NCI-H1092 (cell line): ENCODE results near the gene OR5AK2.
"Not testable (repeated sequence)": the region's sequence is repeated elsewhere in the genome, so short reads cannot be mapped to it uniquely, and the experiment has no call there.

Experiments
- DNase-seq: peaks from one replicate; lab custom pipeline; 2025; lab: John Stamatoyannopoulos, UW

The OR5AK2 gene, protein sequence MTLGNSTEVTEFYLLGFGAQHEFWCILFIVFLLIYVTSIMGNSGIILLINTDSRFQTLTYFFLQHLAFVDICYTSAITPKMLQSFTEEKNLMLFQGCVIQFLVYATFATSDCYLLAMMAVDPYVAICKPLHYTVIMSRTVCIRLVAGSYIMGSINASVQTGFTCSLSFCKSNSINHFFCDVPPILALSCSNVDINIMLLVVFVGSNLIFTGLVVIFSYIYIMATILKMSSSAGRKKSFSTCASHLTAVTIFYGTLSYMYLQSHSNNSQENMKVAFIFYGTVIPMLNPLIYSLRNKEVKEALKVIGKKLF

DNA sequence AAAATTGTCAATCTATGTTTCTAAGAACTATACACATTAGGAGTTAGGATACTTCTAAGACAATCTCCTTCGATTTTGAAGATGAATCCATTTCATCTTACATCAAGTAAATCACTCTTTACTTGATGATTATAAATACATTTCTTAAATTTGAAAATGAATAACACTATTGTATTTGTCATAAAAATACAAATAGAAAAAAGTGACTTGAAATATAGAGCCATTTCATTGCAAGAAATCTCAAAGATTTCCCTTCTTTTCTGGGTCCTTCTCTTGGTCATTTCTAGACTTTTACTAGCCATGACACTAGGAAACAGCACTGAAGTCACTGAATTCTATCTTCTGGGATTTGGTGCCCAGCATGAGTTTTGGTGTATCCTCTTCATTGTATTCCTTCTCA is at the start of gene OR5AK2:
Gene OR5AK2 (plus strand): TSS at position 301 of the 400 bp plus-strand sequence. CDS start 0 bp downstream, at position 301.
- DNase-seq = no peak

DNA sequence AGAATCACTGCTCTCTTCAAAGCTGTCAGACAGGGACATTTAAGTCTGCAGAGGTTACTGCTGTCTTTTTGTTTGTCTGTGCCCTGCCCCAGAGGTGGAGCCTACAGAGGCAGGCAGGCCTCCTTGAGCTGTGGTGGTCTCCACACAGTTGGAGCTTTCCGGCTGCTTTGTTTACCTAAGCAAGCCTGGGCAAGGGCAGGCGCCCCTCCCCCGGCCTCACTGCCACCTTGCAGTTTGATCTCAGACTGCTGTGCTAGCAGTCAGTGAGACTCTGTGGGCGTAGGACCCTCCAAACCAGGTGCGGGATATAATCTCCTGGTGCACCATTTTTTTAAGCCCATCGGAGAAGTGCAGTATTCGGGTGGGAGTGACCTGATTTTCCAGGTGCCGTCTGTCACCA is 43.2 kb upstream of the OR5AK2 start:
- not testable (repeated sequence) for DNase-seq

DNA sequence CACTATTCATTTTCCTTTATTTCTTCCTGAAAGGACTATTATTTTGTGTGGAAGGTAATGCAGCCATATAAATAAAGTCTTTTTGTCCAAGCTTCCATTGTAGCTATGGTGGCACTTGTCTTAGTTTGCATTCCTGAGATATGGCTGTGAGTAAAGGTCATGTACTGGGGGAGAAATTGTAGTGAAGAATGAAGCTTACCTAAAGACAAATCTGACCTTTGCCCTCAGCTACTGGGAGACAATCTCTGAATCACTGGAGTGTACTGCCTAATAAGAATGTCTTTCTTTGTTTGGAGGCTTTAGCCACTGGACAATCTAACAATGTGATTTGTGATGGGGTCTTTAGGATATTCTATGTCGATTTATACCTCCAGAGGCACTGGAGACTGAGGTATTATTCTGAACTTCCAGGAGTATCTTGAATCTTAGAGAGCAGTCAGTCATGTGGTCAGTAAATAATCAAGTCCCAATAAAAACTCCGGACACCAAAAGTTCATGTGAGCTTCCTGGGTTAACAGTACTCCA is 39.7 kb upstream of the OR5AK2 start:
- DNase-seq = no peak

DNA sequence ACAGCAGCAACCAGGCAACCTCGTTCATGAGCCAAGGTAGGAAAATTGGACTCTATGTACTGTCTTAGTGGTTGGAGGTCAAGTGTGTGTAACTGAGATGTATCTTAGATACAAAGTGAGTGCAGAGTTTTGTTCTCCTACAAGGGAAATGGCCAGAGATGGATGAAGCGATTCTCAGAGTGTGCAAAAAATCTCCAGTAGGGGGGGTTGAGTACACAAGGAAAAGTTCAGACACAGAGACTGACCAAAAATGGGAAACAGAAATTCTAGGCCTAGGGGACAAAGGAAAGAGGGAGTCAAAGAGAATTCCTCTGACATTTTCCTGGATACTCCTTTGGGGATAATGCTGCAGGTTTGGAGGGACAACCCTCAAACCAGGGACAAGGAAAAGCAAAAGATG is 38.2 kb upstream of the OR5AK2 start:
- no peak for DNase-seq

DNA sequence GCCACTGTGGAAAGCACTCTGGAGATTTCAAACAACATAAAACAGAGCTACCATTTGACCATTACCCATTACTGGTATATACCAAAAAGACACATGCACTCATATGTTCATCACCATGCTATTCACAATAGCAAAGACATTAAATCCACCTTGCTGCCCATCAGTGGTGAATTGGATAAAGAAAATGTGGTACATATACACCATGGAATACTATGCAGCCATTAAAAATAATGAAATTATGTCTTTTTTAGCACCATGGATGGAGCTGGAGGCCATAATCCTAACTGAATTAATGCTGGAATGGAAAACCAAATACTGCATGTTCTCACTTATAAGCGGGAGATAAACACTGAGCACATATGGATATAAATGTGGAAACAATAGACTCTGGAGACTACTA is 34.8 kb upstream of the OR5AK2 start:
- not testable (repeated sequence) for DNase-seq

DNA sequence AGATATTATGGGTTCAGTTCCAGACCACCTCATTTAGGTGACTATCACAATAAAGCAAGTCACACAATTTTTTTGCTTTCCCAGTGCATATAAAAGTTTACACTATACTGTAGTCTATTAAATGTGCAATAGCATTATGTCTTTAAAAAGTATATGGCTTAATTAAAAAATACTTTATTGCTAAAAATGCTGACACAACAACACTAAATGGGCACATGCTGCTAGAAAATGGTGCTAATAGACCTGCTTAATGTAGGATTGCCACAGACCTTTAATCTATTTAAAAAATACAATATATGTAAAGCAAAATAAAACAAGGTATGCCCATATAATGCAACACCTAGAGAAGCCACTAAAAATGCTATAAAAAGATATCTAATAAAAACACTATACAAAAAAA is 27.1 kb upstream of the OR5AK2 start:
- no peak for DNase-seq

DNA sequence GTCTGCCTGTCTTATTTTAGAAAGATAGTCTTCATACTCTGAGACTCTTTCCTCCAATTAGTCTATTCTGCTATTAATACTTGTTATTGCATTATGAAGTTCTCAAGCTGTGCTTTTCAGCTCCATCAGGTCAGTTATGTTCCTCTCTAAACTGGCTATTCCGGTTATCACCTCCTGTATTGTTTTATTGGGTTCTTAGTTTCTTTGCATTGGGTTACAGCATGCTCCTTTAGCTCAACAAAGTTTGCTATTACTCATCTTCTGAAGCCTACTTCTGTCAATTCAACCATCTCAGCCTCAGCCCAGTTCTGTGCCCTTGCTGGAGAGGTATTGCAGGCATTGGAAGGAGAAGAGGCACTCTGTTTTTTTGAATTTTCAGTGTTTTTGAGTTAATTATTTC is 21.0 kb upstream of the OR5AK2 start:
- no peak for DNase-seq

DNA sequence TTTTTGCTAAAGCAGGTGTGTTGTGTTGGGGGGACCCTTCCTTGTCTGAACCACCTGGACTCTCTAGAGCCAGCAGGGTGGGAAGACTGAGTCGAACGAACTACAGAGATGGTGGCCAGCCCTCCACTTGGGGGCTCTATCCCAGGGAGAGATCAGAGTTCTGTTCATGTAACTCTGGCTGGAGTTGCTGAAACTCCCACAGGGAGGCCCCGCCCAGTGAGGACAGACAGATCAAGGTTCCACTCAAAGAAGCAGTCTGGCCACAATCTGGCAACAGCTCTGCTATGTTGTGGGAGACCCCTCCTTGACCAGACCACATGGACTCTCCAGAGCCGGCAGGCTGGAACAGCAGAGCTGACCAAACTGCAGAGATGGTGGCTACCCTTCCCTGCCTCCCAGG is 20.2 kb upstream of the OR5AK2 start:
- no peak for DNase-seq

DNA sequence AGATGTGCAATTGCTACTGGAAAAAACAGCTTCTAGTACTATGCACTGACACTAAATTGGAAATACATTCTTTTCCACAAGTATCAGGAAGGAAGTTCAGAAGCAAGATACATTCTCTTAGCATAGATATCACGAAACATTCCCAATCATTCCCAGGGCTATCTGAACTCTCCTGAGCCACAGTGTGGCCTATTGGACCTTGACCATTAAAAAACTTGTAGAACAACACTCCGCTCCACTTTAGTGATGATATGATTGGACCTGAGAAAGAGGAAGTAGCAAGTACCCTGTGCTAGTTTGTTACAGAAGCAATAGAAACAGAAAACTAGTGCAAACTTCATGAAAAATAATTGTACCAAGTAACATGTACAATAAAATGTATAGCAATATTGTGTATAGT is 11.4 kb upstream of the OR5AK2 start:
- no peak for DNase-seq

DNA sequence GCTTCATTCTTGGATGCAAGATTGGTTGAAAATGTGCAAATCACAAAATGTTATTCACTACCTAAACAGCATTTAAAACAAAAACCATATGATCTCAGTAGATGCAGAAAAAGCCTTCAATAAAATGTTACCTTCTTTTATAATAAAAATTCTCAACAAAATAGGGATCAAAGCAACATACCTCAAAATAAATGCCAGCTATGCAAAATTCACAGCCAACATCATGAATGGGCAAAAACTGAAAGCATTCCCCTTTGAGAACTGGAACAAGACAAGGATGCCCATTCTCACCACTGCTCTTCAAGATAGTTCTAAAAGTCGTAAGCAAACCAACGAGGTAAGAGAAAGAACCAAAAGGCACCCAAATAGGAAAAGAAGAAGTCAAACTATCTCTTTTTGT is 2.0 kb downstream of the OR5AK2 start:
- DNase-seq = no peak

DNA sequence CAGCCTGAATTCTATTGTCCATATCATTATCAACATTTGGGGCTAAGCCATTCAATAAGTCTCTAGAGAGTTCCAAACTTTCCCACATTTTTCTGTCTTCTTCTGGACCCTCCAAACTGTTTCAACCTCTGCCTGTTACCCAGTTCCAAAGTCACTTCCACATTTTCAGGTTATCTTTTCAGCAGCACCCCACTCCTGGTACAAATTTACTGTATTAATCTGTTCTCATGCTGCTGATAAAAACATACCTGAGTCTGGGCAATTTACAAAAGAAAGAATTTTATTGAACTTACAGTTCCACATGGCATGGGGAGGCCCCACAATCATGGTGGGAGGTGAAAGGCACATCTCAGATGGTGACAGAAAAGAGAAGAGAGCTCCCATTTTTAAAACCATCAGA is 5.8 kb downstream of the OR5AK2 start:
- DNase-seq = no peak

DNA sequence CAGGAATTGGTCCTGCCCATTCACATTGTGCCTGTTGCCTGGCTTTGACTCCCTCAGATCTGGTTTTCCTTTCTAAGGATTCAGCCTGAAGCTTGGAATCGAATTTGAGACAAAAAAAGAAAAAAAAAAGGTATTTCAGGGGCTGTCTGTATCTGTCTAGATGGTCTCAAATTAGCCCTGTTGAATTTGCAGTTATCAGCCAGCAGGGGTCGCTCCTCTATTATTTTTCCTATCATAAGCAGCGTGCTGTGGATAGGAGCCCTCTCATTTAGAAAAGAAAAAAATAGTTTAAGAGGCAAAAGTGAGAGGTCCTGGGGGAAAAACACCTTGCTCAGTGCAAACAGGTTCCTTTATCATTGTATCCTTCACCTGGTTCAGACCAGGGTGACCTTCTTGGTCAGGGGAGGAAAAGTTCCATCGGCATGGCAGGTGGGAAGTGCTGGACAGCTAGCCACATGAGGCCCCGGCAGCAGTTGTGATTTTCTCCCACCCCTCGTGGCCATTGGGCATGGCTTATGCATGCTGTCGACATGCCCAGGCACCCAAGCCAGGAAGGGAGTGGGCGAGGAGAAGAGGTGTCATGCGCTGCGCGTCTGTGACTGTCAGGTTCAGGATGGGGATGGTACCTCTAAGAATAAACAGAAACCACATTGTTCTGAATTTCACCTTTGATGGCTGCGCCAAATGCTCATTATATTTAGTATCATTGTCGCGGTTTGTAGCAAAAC is 13.1 kb downstream of the OR5AK2 start:
- no peak for DNase-seq

DNA sequence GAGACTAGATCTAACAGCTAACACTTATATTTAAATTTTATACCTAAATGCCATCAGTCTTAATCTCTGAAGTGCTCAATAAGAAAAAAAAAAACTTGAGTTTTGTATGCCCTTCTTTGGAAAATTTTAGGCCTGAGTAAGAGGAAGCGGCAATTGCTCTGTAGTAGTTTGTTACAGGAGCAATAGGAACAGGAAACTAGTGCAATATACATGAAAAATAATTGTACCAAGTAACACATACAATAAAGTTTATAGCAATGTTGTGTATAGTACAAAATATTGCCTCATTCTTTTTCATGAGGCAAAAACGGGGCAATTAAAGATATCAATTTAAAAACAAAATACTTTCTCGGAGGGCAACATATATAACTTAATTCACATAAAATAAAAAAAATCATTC is 19.7 kb downstream of the OR5AK2 start:
- DNase-seq = no peak

DNA sequence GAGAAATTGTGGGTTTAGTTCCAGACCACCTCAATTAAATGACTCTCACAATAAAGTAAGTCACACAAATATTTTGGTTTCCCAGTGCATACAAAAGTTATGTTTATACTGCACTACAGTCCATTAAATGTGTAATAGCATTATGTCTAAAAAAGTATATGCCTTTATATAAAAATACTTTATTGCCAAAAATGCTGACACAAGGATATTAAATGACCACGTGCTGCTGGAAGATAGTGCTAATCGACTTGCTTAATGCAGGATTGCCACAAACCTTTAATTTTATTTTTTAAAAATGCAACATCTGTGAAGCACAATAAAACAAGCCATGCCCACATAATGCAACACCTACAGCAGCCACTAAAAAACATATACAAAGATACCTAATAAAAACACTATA is 27.0 kb downstream of the OR5AK2 start:
- DNase-seq = no peak

DNA sequence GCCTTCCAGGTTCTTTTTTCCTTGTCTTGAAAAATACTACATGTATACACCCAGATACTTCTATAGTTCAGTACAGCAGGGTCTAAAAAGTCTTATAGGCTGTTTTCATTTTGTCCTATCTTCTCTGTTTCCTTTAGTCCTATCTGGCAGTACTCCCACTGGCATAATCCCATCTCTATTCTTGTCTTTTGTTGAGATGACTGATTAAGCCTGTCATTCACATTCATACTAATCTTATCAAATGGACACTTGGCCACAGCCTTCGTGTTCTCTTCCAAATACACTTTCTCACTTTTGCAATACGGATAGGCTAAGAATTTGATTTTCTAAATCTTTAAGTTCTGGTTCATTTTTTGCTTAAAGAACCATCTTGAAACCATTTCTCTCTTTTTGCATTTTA is 42.8 kb downstream of the OR5AK2 start:
- DNase-seq = no peak
